ENCODE data around the gene RNF152.

GRCh38 chr18:61766266-61766884, 126.4 kb downstream of the RNF152 start:
- TF ChIP-seq CTCF (IDR thresholded peaks at IDR 0.05) (no peak), POLR2A (IDR thresholded peaks at IDR 0.05) (no peak)

All from esophagus squamous epithelium (tissue), 4 donors.